ENCODE data around the gene EML4. TPM values are rescaled to one million over a fixed set of nuclear protein-coding genes. Genes with fewer than 3 reads are reported as not detected.
A peak's percentile ranks its signal among the peaks of the same experiment; 100 is the strongest.

EML4 gene
- total RNA-seq, 1 experiment from 2014 or later: 107 TPM

GRCh38 chr2:42135381-42136312, 33.5 kb upstream of the EML4 start:
- ChIA-PET CTCF (no interaction called here), POLR2A (interaction anchor here (1.2 kb wide), 1 partner anchor 37 kb away, joined by 3 read pairs; no protein-coding TSS in a partner anchor)
- intact Hi-C loops (cut with micrococcal nuclease; ENCODE audit: unreplicated experiment): no loop called here
- Histone ChIP-seq H3K4me3 (ENCODE audit: low read depth in 2 of 2, low read length in 2 of 2) (no peak overlapping the region), H3K27me3 (ENCODE audit: control insufficient read depth, insufficient read depth, low read length) (no peaks in the 10 kb centered on the region), H3K36me3 (ENCODE audit: control insufficient read depth, insufficient read depth, low read length) (no peaks in the 10 kb centered on the region), H3K27ac (ENCODE audit: low read length) (peak overlapping the region; percentile 99), H3K9me3 (ENCODE audit: control insufficient read depth, insufficient read depth, low read depth, low read length) (no peaks in the 10 kb centered on the region), H3K4me1 (ENCODE audit: control insufficient read depth, insufficient read depth, low read length) (peaks cover 88% of the 10 kb centered on the region)
- no TSS peak for BruUV-seq (replicated peaks)
- DNase-seq (ENCODE audit: low read depth, low spot score) (no peak), ATAC-seq (no peak)
- in situ Hi-C loops (cut with HindIII; ENCODE audit: low pct_unique_long_range_greater_than_20kb, low sequenced_read_pairs): no loop called here
- TF ChIP-seq SIN3A (IDR thresholded peaks at IDR 0.05; ENCODE audit: borderline replicate concordance, insufficient read depth, low read depth, low read length) (no peak), REST (IDR thresholded peaks at IDR 0.05; ENCODE audit: insufficient read depth in 1 of 2, low read depth in 2 of 2, low read length in 1 of 2) (no peak), POLR2AphosphoS5 (IDR thresholded peaks at IDR 0.05; ENCODE audit: low read depth, low read length) (no peak), CTCF (IDR thresholded peaks at IDR 0.05) (no peak), TCF7L2 (IDR thresholded peaks at IDR 0.05; ENCODE audit: low read depth, low read length) (no peak)

GRCh38 chr2:42136782-42137124, 32.4 kb upstream of the EML4 start:
- Histone ChIP-seq H3K9me3 (ENCODE audit: control insufficient read depth, insufficient read depth, low read depth, low read length) (no peaks in the 10 kb centered on the region), H3K27ac (ENCODE audit: low read length) (peak overlapping the region; percentile 99), H3K4me3 (ENCODE audit: low read depth in 2 of 2, low read length in 2 of 2) (no peak overlapping the region), H3K4me1 (ENCODE audit: control insufficient read depth, insufficient read depth, low read length) (peaks cover 88% of the 10 kb centered on the region), H3K36me3 (ENCODE audit: control insufficient read depth, insufficient read depth, low read length) (no peaks in the 10 kb centered on the region), H3K27me3 (ENCODE audit: control insufficient read depth, insufficient read depth, low read length) (no peaks in the 10 kb centered on the region)
- ATAC-seq: no peak
- intact Hi-C loops (cut with micrococcal nuclease; ENCODE audit: unreplicated experiment): no loop called here
- no TSS peak for BruUV-seq (replicated peaks)
- TF ChIP-seq SIN3A (IDR thresholded peaks at IDR 0.05; ENCODE audit: borderline replicate concordance, insufficient read depth, low read depth, low read length) (no peak), TCF7L2 (IDR thresholded peaks at IDR 0.05; ENCODE audit: low read depth, low read length) (no peak), CTCF (IDR thresholded peaks at IDR 0.05) (no peak), POLR2AphosphoS5 (IDR thresholded peaks at IDR 0.05; ENCODE audit: low read depth, low read length) (no peak), REST (IDR thresholded peaks at IDR 0.05; ENCODE audit: insufficient read depth in 1 of 2, low read depth in 2 of 2, low read length in 1 of 2) (no peak)
- in situ Hi-C loops (cut with HindIII; ENCODE audit: low pct_unique_long_range_greater_than_20kb, low sequenced_read_pairs): no loop called here
- DNase-seq (ENCODE audit: low read depth, low spot score): no peak
- ChIA-PET POLR2A (interaction anchor here (1.2 kb wide), 1 partner anchor 36 kb away, joined by 3 read pairs; no protein-coding TSS in a partner anchor), CTCF (no interaction called here)

Data from Panc1 (cell line).